Measurements from ENCODE around the gene TLR9.
A peak's percentile ranks its signal among the peaks of the same experiment; 100 is the strongest.

Gene TLR9

GRCh38 chr3:52246728-52247408, 21.4 kb upstream of the TLR9 start:
- peak overlapping the region; percentile 52 for H3K27ac ChIP-seq (ENCODE audit: poor library complexity, severe bottlenecking)
- no peaks in the 10 kb centered on the region for H3K27me3 ChIP-seq (ENCODE audit: insufficient read depth, poor library complexity, severe bottlenecking)
- DNase-seq (ENCODE audit: low spot score) (no peak), ATAC-seq (ENCODE audit: low read depth) (no peak)
- H3K36me3 ChIP-seq (ENCODE audit: low read depth) = peaks cover 5% of the 10 kb centered on the region
- no peaks in the 10 kb centered on the region for H3K9me3 ChIP-seq (ENCODE audit: severe bottlenecking)
- peaks cover 12% of the 10 kb centered on the region for H3K4me1 ChIP-seq (ENCODE audit: insufficient read depth, poor library complexity, severe bottlenecking)
- no peak overlapping the region for H3K4me3 ChIP-seq (ENCODE audit: severe bottlenecking)
- no peak for TF ChIP-seq CTCF (IDR thresholded peaks at IDR 0.05; ENCODE audit: poor library complexity, severe bottlenecking)

GRCh38 chr3:52246264-52246620, 20.8 kb upstream of the TLR9 start:
- no peak; the same call in 2 of the 3 replicates for ATAC-seq (ENCODE audit: low read depth)

GRCh38 chr3:52245322-52246263, 20.1 kb upstream of the TLR9 start, which contains the start of gene PPM1M:
Gene PPM1M, plus strand, starts transcription at chr3:52245759. Its CDS starts 66 bp downstream, at chr3:52245825.
- no peak for TF ChIP-seq CTCF (IDR thresholded peaks at IDR 0.05; ENCODE audit: poor library complexity, severe bottlenecking)
- Histone ChIP-seq H3K4me3 (ENCODE audit: severe bottlenecking) (peak within 1 kb of the TSS; percentile 36), H3K36me3 (ENCODE audit: low read depth) (no peaks in the 10 kb centered on the region; the same call in 1 of the 2 replicates), H3K4me1 (ENCODE audit: insufficient read depth, poor library complexity, severe bottlenecking) (peaks cover 15% of the 10 kb centered on the region), H3K27ac (ENCODE audit: poor library complexity, severe bottlenecking) (peak within 1 kb of the TSS; percentile 52), H3K9me3 (ENCODE audit: severe bottlenecking) (no peaks in the 10 kb centered on the region), H3K27me3 (ENCODE audit: insufficient read depth, poor library complexity, severe bottlenecking) (no peaks in the 10 kb centered on the region)
- peak; percentile 44 for ATAC-seq (ENCODE audit: low read depth)
- DNase-seq (ENCODE audit: low spot score) = peak; percentile 51

More at GRCh38 chr3:52246264-52246620, 20.8 kb upstream of the TLR9 start:
- no peaks in the 10 kb centered on the region; the same call in 1 of the 2 replicates for H3K36me3 ChIP-seq (ENCODE audit: low read depth)
- H3K9me3 ChIP-seq (ENCODE audit: severe bottlenecking) = no peaks in the 10 kb centered on the region
- peak overlapping the region; percentile 36 for H3K4me3 ChIP-seq (ENCODE audit: severe bottlenecking)
- peaks cover 12% of the 10 kb centered on the region for H3K4me1 ChIP-seq (ENCODE audit: insufficient read depth, poor library complexity, severe bottlenecking)
- DNase-seq (ENCODE audit: low spot score) = no peak
- no peaks in the 10 kb centered on the region for H3K27me3 ChIP-seq (ENCODE audit: insufficient read depth, poor library complexity, severe bottlenecking)
- H3K27ac ChIP-seq (ENCODE audit: poor library complexity, severe bottlenecking) = peak overlapping the region; percentile 52
- no peak for TF ChIP-seq CTCF (IDR thresholded peaks at IDR 0.05; ENCODE audit: poor library complexity, severe bottlenecking)

GRCh38 chr3:52243791-52244628, 18.6 kb upstream of the TLR9 start:
- DNase-seq (ENCODE audit: low spot score) = peak; percentile 56
- no peaks in the 10 kb centered on the region for H3K36me3 ChIP-seq (ENCODE audit: low read depth)
- TF ChIP-seq CTCF (IDR thresholded peaks at IDR 0.05; ENCODE audit: poor library complexity, severe bottlenecking) = no peak
- no peak overlapping the region for H3K4me3 ChIP-seq (ENCODE audit: severe bottlenecking)
- peak overlapping the region; percentile 52 for H3K27ac ChIP-seq (ENCODE audit: poor library complexity, severe bottlenecking)
- ATAC-seq (ENCODE audit: low read depth) = peak; percentile 39
- H3K9me3 ChIP-seq (ENCODE audit: severe bottlenecking) = no peaks in the 10 kb centered on the region
- no peaks in the 10 kb centered on the region for H3K27me3 ChIP-seq (ENCODE audit: insufficient read depth, poor library complexity, severe bottlenecking)
- peaks cover 24% of the 10 kb centered on the region for H3K4me1 ChIP-seq (ENCODE audit: insufficient read depth, poor library complexity, severe bottlenecking)
